Natural killer cell (primary cell): ENCODE measurements around the gene ICOSLG. TPM values are rescaled to one million over a fixed set of nuclear protein-coding genes. Genes with fewer than 3 reads are reported as not detected.
"Not testable (repeated sequence)": the region's sequence is repeated elsewhere in the genome, so short reads cannot be mapped to it uniquely, and the experiment has no call there.

Source experiments
- ATAC-seq, 3 donors: fragments of 150-1000 bp in 2 of 3; fragments of 200-7000 bp in 1 of 3; cut with Tn5 transposase; 1 replicate in 1 of 3; 2 replicates in 2 of 3; pipeline ENCODE4 v1.10.0; 2021; ENCODE audit warnings: mild to moderate bottlenecking in 2 of 3, moderate library complexity in 2 of 3
- DNase-seq, 2 donors: peaks; one replicate each; pipeline versions ENCODE4 v3.0.0 to v3.0.0-alpha.2; 2013 to 2021; ENCODE audit warnings: mixed read lengths in 1 of 2
- H3K27ac ChIP-seq: one replicate; pipeline ENCODE4 v1.5.1; 2013; ENCODE audit warnings: mild to moderate bottlenecking, low read length
- H3K27me3 ChIP-seq: one replicate; pipeline ENCODE4 v1.6.1; 2013; ENCODE audit warnings: low read length; ENCODE audit not compliant: control insufficient read depth, insufficient read depth
- H3K36me3 ChIP-seq: one replicate; pipeline ENCODE4 v1.6.1; 2013; ENCODE audit warnings: low read length; ENCODE audit not compliant: control insufficient read depth, insufficient read depth
- H3K4me1 ChIP-seq: one replicate; pipeline ENCODE4 v1.6.1; 2013; ENCODE audit warnings: low read length; ENCODE audit not compliant: control insufficient read depth, insufficient read depth
- H3K4me3 ChIP-seq: one replicate; pipeline ENCODE4 v1.5.1; 2013; ENCODE audit warnings: low read length
- H3K9me3 ChIP-seq: one replicate; pipeline ENCODE4 v1.6.1; 2013; ENCODE audit warnings: low read length; ENCODE audit not compliant: control insufficient read depth, insufficient read depth
- H3K27ac Mint-ChIP-seq, 2 donors: one replicate each; pipeline ENCODE4 v1.8.0; 2022; ENCODE audit warnings: mild to moderate bottlenecking in 2 of 2, mixed read lengths in 2 of 2, moderate library complexity in 1 of 2
- H3K27me3 Mint-ChIP-seq, 2 donors: one replicate each; pipeline ENCODE4 v1.8.0; 2022; ENCODE audit warnings: low read depth in 2 of 2, mixed read lengths in 2 of 2
- H3K36me3 Mint-ChIP-seq: one replicate; pipeline ENCODE4 v1.8.0; 2022; ENCODE audit warnings: mixed read lengths
- H3K4me1 Mint-ChIP-seq, 2 donors: one replicate each; pipeline ENCODE4 v1.8.0; 2022; ENCODE audit warnings: mixed read lengths in 2 of 2
- H3K4me3 Mint-ChIP-seq: one replicate; pipeline ENCODE4 v1.8.0; 2022; ENCODE audit warnings: mild to moderate bottlenecking, moderate library complexity, mixed read lengths
- H3K9me3 Mint-ChIP-seq, 2 donors: one replicate each; pipeline ENCODE4 v1.8.0; 2022; ENCODE audit warnings: mixed read lengths in 2 of 2
- WGBS: methylation state at CpG from one replicate; pipeline ENCODE4 v1.1.7; 2013; ENCODE audit warnings: missing lambda C conversion rate; ENCODE audit not compliant: insufficient coverage; 5-methylcytosine and 5-hydroxymethylcytosine counted together
- intact Hi-C: fragments of 100-400 bp; cut with micrococcal nuclease; formaldehyde crosslinking; loops from one replicate; pipeline ENCODE4 v1.14.2; 2022
- total RNA-seq, 4 donors: library from RNA; stranded (reverse); fragments of 120-200 nt in 1 of 4; gene quantifications; one replicate each; pipeline versions ENCODE4 v1.2.3 to v1.2.4, GENCODE V29; 2013 to 2022

Gene ICOSLG
- total RNA-seq, 3 donors from 2014 or later (not counting 1 experiment from before 2014, with no cell fraction given), result 1.7 to 4.5 (median 2.9) TPM

GRCh38 chr21:44240353-44240752 lies 390 bp downstream of the ICOSLG start:
- H3K4me1 ChIP-seq, DNase-seq, H3K27me3 Mint-ChIP-seq, intact Hi-C loops, H3K4me1 Mint-ChIP-seq, ATAC-seq, H3K27ac Mint-ChIP-seq, H3K9me3 ChIP-seq, H3K27me3 ChIP-seq, H3K9me3 Mint-ChIP-seq, H3K27ac ChIP-seq, H3K4me3 ChIP-seq, H3K4me3 Mint-ChIP-seq, H3K36me3 ChIP-seq, H3K36me3 Mint-ChIP-seq: not testable (repeated sequence)
- no CpG with 5 or more reads among the region's 46 CpGs for WGBS

- no CpG with 5 or more reads among the region's 22 CpGs for WGBS
- H3K4me3 ChIP-seq, H3K9me3 ChIP-seq, H3K36me3 ChIP-seq, H3K27me3 ChIP-seq, H3K27ac Mint-ChIP-seq, H3K4me1 Mint-ChIP-seq, DNase-seq, ATAC-seq, H3K27me3 Mint-ChIP-seq, H3K36me3 Mint-ChIP-seq, H3K4me1 ChIP-seq, H3K9me3 Mint-ChIP-seq, H3K4me3 Mint-ChIP-seq, H3K27ac ChIP-seq, intact Hi-C loops: not testable (repeated sequence)
Measured at GRCh38 chr21:44229561-44229960, 11.2 kb downstream of the ICOSLG start.

GRCh38 chr21:44228109-44228508 lies 12.6 kb downstream of the ICOSLG start:
- H3K4me1 Mint-ChIP-seq, H3K27ac Mint-ChIP-seq, H3K4me3 ChIP-seq, H3K4me3 Mint-ChIP-seq, H3K27me3 Mint-ChIP-seq, H3K27ac ChIP-seq, H3K36me3 Mint-ChIP-seq, intact Hi-C loops, DNase-seq, ATAC-seq, H3K4me1 ChIP-seq, H3K27me3 ChIP-seq, H3K9me3 ChIP-seq, H3K9me3 Mint-ChIP-seq, H3K36me3 ChIP-seq: not testable (repeated sequence)
- no CpG with 5 or more reads among the region's 13 CpGs for WGBS

- H3K36me3 ChIP-seq, DNase-seq, H3K9me3 ChIP-seq, H3K27ac ChIP-seq, H3K4me3 ChIP-seq, H3K27ac Mint-ChIP-seq, H3K4me1 Mint-ChIP-seq, intact Hi-C loops, H3K4me1 ChIP-seq, H3K4me3 Mint-ChIP-seq, H3K27me3 ChIP-seq, H3K27me3 Mint-ChIP-seq, H3K36me3 Mint-ChIP-seq, ATAC-seq, H3K9me3 Mint-ChIP-seq: not testable (repeated sequence)
- WGBS, result no CpG with 5 or more reads among the region's 9 CpGs
Measured at GRCh38 chr21:44227614-44228013, 13.1 kb downstream of the ICOSLG start.

- H3K36me3 Mint-ChIP-seq, H3K27me3 Mint-ChIP-seq, H3K27ac Mint-ChIP-seq, H3K27me3 ChIP-seq, H3K9me3 Mint-ChIP-seq, ATAC-seq, H3K4me1 Mint-ChIP-seq, DNase-seq, H3K4me3 ChIP-seq, intact Hi-C loops, H3K9me3 ChIP-seq, H3K4me1 ChIP-seq, H3K36me3 ChIP-seq, H3K4me3 Mint-ChIP-seq, H3K27ac ChIP-seq: not testable (repeated sequence)
- no CpG with 5 or more reads among the region's 6 CpGs for WGBS
Measured at GRCh38 chr21:44225605-44226004, 15.1 kb downstream of the ICOSLG start.

- H3K4me3 Mint-ChIP-seq, H3K27me3 ChIP-seq, intact Hi-C loops: not testable (repeated sequence)
Measured at GRCh38 chr21:44223334-44223733, 17.4 kb downstream of the ICOSLG start.

GRCh38 chr21:44220674-44221073 lies 20.1 kb downstream of the ICOSLG start:
- H3K27me3 Mint-ChIP-seq, H3K27ac Mint-ChIP-seq, intact Hi-C loops, H3K36me3 ChIP-seq, DNase-seq, H3K27me3 ChIP-seq, H3K36me3 Mint-ChIP-seq, H3K27ac ChIP-seq, H3K9me3 ChIP-seq, H3K4me3 Mint-ChIP-seq, H3K4me3 ChIP-seq, H3K9me3 Mint-ChIP-seq, H3K4me1 ChIP-seq, H3K4me1 Mint-ChIP-seq: not testable (repeated sequence)
- ATAC-seq, result peak; percentile 53 to 94 (median 91)
- no CpG with 5 or more reads among the region's 18 CpGs for WGBS

More at GRCh38 chr21:44223334-44223733, 17.4 kb downstream of the ICOSLG start:
- not testable (repeated sequence) for H3K4me1 ChIP-seq, H3K36me3 ChIP-seq, DNase-seq, H3K4me1 Mint-ChIP-seq, H3K27ac ChIP-seq, H3K36me3 Mint-ChIP-seq, H3K9me3 ChIP-seq, H3K27ac Mint-ChIP-seq, H3K4me3 ChIP-seq, H3K27me3 Mint-ChIP-seq, H3K9me3 Mint-ChIP-seq
- peak in 1 of 3 donors; percentile 26 for ATAC-seq
- no CpG with 5 or more reads among the region's 5 CpGs for WGBS

GRCh38 chr21:44218461-44218860 lies 22.3 kb downstream of the ICOSLG start:
- H3K9me3 ChIP-seq, H3K4me3 ChIP-seq, DNase-seq, H3K4me1 Mint-ChIP-seq, intact Hi-C loops, H3K27me3 Mint-ChIP-seq, H3K36me3 Mint-ChIP-seq, H3K36me3 ChIP-seq, H3K9me3 Mint-ChIP-seq, H3K27ac ChIP-seq, H3K27me3 ChIP-seq, H3K4me1 ChIP-seq, H3K27ac Mint-ChIP-seq, H3K4me3 Mint-ChIP-seq: not testable (repeated sequence)
- WGBS, result no CpG with 5 or more reads among the region's 8 CpGs
- peak in 2 of 3 donors; percentile 45 to 49 for ATAC-seq
